ENCODE measurements around the gene SDS. TPM values are rescaled to one million over a fixed set of nuclear protein-coding genes. Genes with fewer than 3 reads are reported as not detected.

The SDS gene
- total RNA-seq, 8 experiments from 2014 or later = 0.14 to 3.0 (median 0.47) TPM

DNA sequence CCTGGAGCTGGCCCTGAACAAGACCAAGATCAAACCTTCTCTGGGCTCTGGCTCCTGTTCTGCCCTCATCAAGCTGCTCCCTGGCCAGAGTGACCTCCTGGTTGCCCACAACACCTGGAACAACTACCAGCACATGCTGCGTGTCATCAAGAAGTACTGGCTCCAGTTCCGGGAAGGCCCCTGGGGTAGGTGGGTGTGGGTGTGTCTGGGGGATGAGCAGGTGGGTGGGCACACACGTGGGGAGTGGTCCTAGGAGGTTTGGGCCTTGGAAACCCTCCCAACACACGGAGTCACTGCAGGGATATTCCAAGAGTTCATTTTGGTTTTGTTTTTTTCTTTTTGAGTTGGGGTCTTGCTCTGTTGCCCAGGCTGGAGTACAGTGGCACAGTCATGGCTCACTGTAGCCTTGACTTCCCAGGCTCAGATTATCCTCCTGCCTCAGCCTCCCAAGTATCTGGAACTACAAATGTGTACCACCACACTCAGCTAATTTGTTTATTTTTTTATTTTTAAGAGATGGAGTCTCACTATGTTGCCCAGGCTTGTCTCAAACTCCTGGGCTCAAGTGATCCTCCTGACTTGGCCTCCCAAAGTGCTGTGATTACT is 28.8 kb downstream of the SDS start:
- WGBS, 10 experiments = 80 to 100% (median 100%) methylated on average over 1 to 2 of the region's 4 CpGs; no CpG with 5 or more reads in 6 of the 10 experiments
- ATAC-seq (replicated peaks in 6 of 8) = no peak
- in situ Hi-C loops (cut with MboI; ENCODE audit: low pct_unique_long_range_greater_than_20kb in 2 of 9, low sequenced_read_pairs in 9 of 9, unreplicated experiment in 9 of 9) = no loop called here
- Histone ChIP-seq H3K4me1 (replicated peaks in 1 of 2) (no peaks in the 10 kb centered on the region), H3K27ac (no peak overlapping the region), H3K4me3 (no peak overlapping the region)

DNA sequence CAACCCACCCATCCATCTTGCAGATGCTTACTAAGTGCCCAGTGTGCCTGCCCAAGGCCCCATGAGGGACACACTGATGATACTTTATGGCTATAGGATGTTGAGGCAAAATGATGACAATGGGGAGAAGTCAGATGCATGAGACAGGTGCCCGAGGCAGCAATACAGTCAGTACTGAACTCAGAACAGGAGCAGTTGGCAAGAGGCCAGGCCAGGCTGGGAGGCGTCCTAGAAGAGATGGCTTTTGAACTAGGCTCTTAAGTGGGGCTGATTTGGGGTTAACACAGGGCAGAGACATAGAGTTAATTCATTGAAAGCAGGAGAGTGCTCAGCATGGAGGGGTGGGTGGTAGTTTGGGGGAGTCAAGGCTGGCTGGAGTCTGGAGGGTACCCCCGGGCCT is 29.7 kb downstream of the SDS start:
- H3K27ac ChIP-seq = no peak overlapping the region
- no peaks in the 10 kb centered on the region for H3K4me1 ChIP-seq (replicated peaks in 1 of 2)
- ATAC-seq (replicated peaks in 6 of 8) = peak in 2 of 8 experiments; percentile 22 to 36
- H3K4me3 ChIP-seq = no peak overlapping the region
- 100% methylated on average over 1 of the region's 3 CpGs; no CpG with 5 or more reads in 9 of the 10 experiments for WGBS, 10 experiments
- in situ Hi-C loops (cut with MboI; ENCODE audit: low pct_unique_long_range_greater_than_20kb in 2 of 9, low sequenced_read_pairs in 9 of 9, unreplicated experiment in 9 of 9) = no loop called here

DNA sequence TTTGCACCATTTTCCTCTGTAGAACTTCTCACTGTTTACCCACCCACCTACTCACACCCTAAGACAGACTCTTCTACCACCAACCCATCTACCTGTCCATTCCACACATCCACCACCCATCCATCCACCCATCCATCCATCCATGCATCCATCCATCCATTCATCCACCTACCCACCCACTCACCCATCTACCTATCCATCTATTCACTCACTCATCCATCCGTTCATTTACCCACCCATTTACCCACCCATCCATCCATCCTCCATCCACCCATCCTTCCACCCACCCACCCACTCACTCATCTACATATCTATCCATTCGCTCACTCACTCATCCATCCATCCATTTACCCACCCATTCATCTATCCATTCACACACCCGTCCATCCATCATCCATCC is 30.2 kb downstream of the SDS start:
- in situ Hi-C loops (cut with MboI; ENCODE audit: low pct_unique_long_range_greater_than_20kb in 2 of 9, low sequenced_read_pairs in 9 of 9, unreplicated experiment in 9 of 9) = no loop called here
- no peak for ATAC-seq (replicated peaks in 6 of 8)
- no CpG with 5 or more reads among the region's 3 CpGs for WGBS, 10 experiments
- H3K4me3 ChIP-seq = no peak overlapping the region
- no peaks in the 10 kb centered on the region for H3K4me1 ChIP-seq (replicated peaks in 1 of 2)
- no peak overlapping the region for H3K27ac ChIP-seq

DNA sequence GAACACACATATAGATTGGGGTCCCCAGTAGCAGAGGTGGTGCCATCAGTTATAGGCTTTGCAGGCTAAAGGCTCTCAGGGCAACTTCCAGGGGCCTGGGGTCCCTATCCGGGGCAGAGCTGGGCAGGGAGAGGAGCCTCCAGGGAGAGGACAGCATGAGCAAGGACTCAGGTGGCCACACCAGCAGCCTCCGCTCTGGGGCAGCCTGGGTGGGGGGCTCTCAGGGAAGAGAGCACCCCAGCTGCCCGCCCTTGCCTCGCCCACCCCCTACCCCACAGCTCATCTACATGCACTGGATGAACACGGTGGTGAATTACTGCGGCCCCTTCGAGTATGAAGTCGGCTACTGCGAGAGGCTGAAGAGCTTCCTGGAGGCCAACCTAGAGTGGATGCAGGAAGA is 31.3 kb downstream of the SDS start:
- ATAC-seq (replicated peaks in 6 of 8) = no peak
- in situ Hi-C loops (cut with MboI; ENCODE audit: low pct_unique_long_range_greater_than_20kb in 2 of 9, low sequenced_read_pairs in 9 of 9, unreplicated experiment in 9 of 9) = no loop called here
- Histone ChIP-seq H3K4me3 (no peak overlapping the region), H3K27ac (no peak overlapping the region), H3K4me1 (replicated peaks in 1 of 2) (no peaks in the 10 kb centered on the region)
- 87 to 95% methylated on average over 3 to 8 of the region's 9 CpGs; no CpG with 5 or more reads in 8 of the 10 experiments for WGBS, 10 experiments

DNA sequence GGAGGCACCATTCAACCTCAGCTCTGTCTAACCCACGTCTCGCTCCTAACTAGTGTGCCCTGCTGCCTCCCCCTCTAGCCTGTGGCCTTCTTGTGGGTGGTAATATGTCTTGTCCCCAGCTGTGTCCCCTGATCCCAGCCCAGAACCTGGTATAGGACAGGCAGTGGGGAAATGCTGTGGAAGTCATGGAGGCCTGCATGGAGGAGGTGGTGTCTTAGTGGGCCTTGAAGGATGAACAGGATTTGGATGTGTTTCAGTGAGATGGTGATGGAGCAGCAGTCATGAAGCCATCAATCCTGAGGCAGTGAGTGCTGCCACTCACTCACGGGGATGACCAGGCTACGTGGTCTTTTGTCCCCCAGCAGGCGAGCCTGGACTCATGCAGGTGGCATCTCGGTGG is 31.9 kb downstream of the SDS start:
- ATAC-seq (replicated peaks in 6 of 8) = no peak
- 95 to 100% (median 95%) methylated on average over 3 to 4 of the region's 6 CpGs; no CpG with 5 or more reads in 7 of the 10 experiments for WGBS, 10 experiments
- Histone ChIP-seq H3K27ac (no peak overlapping the region), H3K4me1 (replicated peaks in 1 of 2) (no peaks in the 10 kb centered on the region), H3K4me3 (no peak overlapping the region)
- in situ Hi-C loops (cut with MboI; ENCODE audit: low pct_unique_long_range_greater_than_20kb in 2 of 9, low sequenced_read_pairs in 9 of 9, unreplicated experiment in 9 of 9) = no loop called here

DNA sequence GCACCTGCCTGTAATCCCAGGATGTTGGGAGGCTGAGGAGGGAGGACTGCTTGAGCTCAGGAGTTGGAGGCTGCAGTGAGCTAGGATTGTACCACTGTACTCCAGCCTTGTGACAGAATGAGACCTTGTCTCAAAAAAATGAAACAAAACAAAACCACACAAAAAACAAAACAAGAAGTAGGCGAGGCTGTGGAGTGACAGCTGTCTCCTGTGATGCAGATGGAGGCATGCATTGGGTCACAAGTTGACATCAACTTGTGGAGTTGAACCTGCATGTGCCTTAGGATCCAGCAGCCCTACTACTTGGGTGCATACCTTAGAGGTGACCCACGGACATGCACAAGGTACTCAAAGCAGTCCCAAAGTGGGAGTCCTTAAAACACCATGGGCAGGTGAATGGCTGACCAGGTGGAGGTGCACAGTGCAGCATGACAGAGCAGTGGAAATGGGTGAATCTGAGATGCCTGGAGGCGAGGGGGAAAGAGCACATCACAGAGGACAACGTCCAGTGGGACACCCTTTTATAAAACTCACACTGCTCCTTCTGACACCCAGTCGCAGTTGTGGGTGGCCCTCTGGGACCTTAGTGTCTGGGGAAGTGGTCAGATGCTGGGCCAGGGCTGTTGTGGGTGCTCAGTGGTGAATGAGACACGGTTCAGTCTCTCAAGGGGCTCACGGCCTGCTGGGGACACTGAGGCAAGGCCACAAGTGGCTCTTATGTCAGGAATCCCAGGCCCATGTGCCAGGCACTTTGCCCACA is 32.6 kb downstream of the SDS start:
- 69 to 100% (median 82%) methylated on average over 1 to 5 of the region's 7 CpGs; no CpG with 5 or more reads in 1 of the 10 experiments for WGBS, 10 experiments
- in situ Hi-C loops (cut with MboI; ENCODE audit: low pct_unique_long_range_greater_than_20kb in 2 of 9, low sequenced_read_pairs in 9 of 9, unreplicated experiment in 9 of 9) = no loop called here
- H3K27ac ChIP-seq = no peak overlapping the region

DNA sequence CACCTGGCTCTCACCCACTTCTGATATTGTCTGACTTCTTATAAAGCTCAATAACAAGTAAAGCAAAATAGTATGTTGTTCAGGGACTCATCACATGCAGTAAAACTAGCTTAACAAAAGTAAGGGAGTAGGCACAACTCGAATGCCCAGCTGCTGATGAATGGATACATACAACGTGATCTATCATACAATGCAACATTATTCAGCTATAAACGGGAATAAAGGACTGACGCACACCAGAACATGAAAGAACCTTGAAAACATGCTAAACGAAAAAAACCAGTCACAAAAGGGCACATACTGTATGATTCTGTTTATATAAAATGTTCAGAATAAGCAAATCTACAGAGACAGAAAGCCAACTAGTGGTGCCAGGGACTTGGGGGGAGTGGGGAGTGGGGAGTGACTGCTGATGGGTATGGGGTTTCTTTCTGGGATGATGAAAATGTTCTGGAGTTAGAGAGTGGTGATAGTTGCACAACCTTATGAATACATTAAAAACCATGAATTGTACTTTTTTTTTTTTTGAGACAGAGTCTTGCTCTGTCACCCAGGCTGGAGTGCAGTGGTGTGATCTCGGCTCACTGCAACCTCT is 34.2 kb downstream of the SDS start:
- WGBS, 10 experiments = 50 to 100% (median 82%) methylated on average over 1 to 5 of the region's 6 CpGs; no CpG with 5 or more reads in 1 of the 10 experiments
- H3K27ac ChIP-seq = no peak overlapping the region
- no peaks in the 10 kb centered on the region for H3K4me1 ChIP-seq (replicated peaks in 1 of 2)
- in situ Hi-C loops (cut with MboI; ENCODE audit: low pct_unique_long_range_greater_than_20kb in 2 of 9, low sequenced_read_pairs in 9 of 9, unreplicated experiment in 9 of 9) = no loop called here
- peak in 2 of 8 experiments; percentile 48 to 56 for ATAC-seq (replicated peaks in 6 of 8)
- H3K4me3 ChIP-seq = no peak overlapping the region

More for the DNA sequence above, 32.6 kb downstream of the SDS start:
- no peak for ATAC-seq (replicated peaks in 6 of 8)
- Histone ChIP-seq H3K4me1 (replicated peaks in 1 of 2) (no peaks in the 10 kb centered on the region), H3K4me3 (no peak overlapping the region)

DNA sequence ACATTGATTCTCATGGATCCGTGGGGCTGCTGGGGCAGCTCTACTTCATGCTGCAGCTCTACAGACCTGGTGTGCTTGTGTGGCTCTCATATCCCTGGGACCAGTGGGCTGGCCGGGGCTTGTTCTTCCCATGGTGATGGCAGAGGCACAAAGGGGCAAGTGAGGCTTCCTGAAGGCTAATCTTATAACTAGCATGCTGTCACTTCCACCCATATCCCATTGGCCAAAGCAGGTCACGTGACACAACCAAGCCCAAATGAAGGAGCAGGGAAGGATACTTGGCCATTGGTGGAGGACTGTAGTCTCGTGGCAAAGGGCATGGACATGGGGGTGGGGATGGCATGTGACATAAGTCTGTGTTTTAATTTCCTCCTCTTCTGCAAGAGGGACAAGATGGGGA is 35.4 kb downstream of the SDS start:
- Histone ChIP-seq H3K4me3 (no peak overlapping the region), H3K4me1 (replicated peaks in 1 of 2) (no peaks in the 10 kb centered on the region), H3K27ac (no peak overlapping the region)
- ATAC-seq (replicated peaks in 6 of 8) = peak in 1 of 8 experiments; percentile 20
- 0 to 100% (median 83%) methylated on average over 1 to 2 of the region's 4 CpGs; no CpG with 5 or more reads in 4 of the 10 experiments for WGBS, 10 experiments
- in situ Hi-C loops (cut with MboI; ENCODE audit: low pct_unique_long_range_greater_than_20kb in 2 of 9, low sequenced_read_pairs in 9 of 9, unreplicated experiment in 9 of 9) = no loop called here

DNA sequence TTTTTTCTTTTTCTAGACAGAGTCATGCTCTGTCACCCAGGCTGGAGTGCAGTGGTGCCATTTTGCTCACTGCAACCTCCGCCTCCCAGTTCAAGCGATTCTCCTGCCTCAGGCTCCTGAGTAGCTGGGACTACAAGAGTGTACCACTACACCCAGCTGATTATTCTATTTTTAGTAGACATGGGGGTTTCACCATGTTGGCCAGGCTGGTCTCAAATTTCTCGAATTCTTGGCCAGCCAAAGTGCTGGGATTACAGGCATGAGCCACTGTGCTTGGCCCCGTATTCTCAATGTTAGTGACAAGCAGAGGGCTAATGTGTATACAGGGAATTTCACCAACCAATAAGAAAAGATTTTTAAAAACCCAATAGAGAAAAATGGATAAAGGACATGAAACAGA is 36.9 kb downstream of the SDS start:
- Histone ChIP-seq H3K4me3 (no peak overlapping the region), H3K4me1 (replicated peaks in 1 of 2) (no peaks in the 10 kb centered on the region), H3K27ac (no peak overlapping the region)
- in situ Hi-C loops (cut with MboI; ENCODE audit: low pct_unique_long_range_greater_than_20kb in 2 of 9, low sequenced_read_pairs in 9 of 9, unreplicated experiment in 9 of 9) = no loop called here
- 25 to 100% (median 78%) methylated on average over 1 to 4 of the region's 4 CpGs for WGBS, 10 experiments
- no peak for ATAC-seq (replicated peaks in 6 of 8)

DNA sequence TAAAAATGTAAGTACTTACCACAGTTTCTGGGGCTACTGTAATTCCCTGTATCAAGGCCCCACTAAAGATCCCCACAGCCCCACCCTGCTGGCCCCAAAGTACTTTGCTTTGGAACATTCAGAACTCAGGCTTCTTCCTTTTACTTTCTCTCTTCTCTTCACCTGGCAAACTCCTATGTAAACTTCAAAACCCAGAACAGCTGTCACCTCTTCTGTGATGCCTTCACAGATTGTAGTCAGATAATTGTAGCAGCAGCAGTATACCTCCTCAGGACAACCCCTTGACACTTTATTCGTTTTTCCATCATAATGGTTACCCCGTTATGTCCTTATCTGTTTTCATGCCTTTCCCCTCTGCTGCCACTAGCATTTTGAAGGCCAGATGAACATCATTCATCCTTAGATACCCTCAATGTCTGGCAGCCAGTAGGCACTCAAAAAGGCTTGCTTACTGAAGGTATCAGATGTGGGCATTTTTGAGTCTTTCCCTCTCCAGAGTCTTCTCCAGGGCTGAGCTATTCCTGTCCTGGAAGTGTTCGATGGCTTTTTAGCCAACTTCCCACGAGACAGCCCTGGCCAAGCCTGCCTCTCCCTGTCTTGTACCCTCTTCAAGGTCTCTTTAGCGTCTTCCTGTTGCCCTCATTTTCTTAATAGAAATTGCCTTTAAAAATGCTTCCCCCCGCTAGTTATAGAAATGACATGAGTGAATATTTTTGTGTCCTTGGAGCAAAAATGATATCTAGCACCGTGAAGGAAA is 37.9 kb downstream of the SDS start:
- in situ Hi-C loops (cut with MboI; ENCODE audit: low pct_unique_long_range_greater_than_20kb in 2 of 9, low sequenced_read_pairs in 9 of 9, unreplicated experiment in 9 of 9) = no loop called here
- ATAC-seq (replicated peaks in 6 of 8) = no peak

DNA sequence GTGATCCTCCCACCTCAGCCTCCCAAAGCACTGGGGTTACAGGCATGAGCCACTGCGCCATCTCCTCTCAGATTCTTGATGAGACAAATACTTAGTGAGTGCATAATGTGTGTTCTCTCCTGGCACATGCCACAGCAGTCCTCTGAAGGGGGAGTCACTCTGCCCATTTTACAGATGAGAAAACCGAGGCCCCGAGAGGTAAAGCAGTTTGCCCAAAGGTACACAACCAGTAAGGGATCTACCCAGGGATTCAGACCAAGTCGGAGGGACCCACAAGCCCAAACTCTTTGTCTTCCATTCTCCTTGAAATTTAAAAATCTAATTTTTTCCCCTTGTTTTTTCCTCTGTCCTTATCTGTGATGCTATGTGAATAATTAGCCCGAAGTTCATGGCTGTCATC is 39.0 kb downstream of the SDS start:
- in situ Hi-C loops (cut with MboI; ENCODE audit: low pct_unique_long_range_greater_than_20kb in 2 of 9, low sequenced_read_pairs in 9 of 9, unreplicated experiment in 9 of 9) = no loop called here
- ATAC-seq (replicated peaks in 6 of 8) = no peak
- WGBS, 10 experiments = 75 to 100% (median 90%) methylated on average over 1 to 4 of the region's 5 CpGs; no CpG with 5 or more reads in 3 of the 10 experiments
- peaks cover 0 to 6% of the 10 kb centered on the region in 2 donors for H3K4me1 ChIP-seq (replicated peaks in 1 of 2)
- no peak overlapping the region for H3K4me3 ChIP-seq
- H3K27ac ChIP-seq = no peak overlapping the region

More for the DNA sequence above, 37.9 kb downstream of the SDS start:
- WGBS, 10 experiments = 75 to 100% (median 85%) methylated on average over 2 to 7 of the region's 7 CpGs; no CpG with 5 or more reads in 1 of the 10 experiments
- no peak overlapping the region for H3K4me3 ChIP-seq
- H3K4me1 ChIP-seq (replicated peaks in 1 of 2) = no peaks in the 10 kb centered on the region
- no peak overlapping the region for H3K27ac ChIP-seq

DNA sequence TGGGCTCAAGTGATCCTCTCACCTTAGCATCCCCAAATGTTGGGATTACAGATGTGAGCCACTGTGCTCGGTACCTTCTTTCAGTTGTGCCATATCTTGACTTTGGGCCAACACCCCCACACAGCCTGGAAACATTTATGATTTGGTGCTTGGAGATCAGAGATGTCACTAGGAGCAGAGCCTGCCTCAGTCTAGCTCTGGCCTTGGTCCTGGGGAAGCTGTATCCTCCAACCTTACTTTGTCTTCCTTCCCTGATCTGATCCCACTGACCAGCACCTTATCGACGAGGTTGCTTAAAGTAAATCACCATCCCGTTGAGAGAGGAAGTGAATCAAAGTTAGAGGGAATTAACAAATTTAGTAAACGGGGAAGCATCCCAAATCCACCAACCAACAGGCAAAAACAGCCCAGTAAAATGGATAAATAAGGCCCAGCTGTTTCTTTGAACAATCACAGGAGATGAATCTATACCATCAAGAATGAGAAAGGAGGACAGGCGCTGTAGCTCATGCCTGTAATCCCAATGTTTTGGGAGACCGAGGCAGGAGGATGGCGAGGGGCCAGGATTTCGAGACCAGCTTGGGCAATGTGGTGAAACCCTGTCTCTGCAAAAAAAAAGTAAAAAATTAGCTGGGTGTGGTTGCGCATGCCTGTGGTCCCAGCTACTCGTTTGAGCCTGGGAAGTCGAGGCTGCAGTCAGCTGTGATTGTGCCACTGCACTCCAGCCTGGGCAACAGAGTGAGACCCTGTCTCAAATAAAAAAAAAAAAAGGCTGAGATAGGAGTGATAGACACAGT is 41.9 kb downstream of the SDS start:
- Histone ChIP-seq H3K27ac (no peak overlapping the region), H3K4me3 (no peak overlapping the region), H3K4me1 (replicated peaks in 1 of 2) (peaks cover 5 to 9% of the 10 kb centered on the region in 2 donors)
- in situ Hi-C loops (cut with MboI; ENCODE audit: low pct_unique_long_range_greater_than_20kb in 2 of 9, low sequenced_read_pairs in 9 of 9, unreplicated experiment in 9 of 9) = no loop called here
- ATAC-seq (replicated peaks in 6 of 8) = no peak
- 22 to 95% (median 85%) methylated on average over 1 to 11 of the region's 12 CpGs for WGBS, 10 experiments
